Measurements from ENCODE around the gene FAM168A. TPM values are rescaled to one million over a fixed set of nuclear protein-coding genes. Genes with fewer than 3 reads are reported as not detected.
"Not testable (repeated sequence)": the region's sequence is repeated elsewhere in the genome, so short reads cannot be mapped to it uniquely, and the experiment has no call there.

FAM168A gene
- polyA plus RNA-seq, 1 donor: 22.9 TPM

DNA sequence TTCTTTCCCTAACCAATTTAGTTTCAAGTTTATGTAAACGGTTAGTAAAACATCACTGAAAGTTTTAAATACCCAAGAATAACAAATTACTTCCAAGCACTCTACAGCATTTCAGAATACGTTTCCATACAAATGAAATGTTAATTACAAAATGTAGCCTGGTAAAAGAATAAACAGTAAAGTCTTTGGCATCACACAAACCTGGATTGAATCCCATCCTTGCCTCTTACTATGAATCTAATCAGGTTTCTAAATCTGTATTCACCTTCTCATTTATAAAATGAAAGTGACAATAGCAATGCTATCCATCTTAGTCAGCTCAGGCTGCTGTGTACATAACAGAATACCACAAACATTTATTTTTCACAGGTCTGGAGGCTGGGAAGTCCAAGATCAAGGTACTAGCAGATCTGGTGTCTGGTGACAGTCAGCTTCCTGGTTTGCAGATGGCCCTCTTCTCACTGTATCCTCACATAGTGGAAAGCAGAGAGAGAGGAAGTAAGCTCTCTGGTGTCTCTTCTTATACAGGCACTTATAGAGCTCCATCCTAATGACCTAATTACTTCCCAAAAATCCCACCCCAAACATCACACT lies 19.2 kb downstream of the FAM168A start:
- no peak for DNase-seq
- no peaks in the 10 kb centered on the region for H3K4me1 ChIP-seq (ENCODE audit: control insufficient read depth, insufficient read depth, low read length)
- H3K27me3 ChIP-seq (ENCODE audit: control insufficient read depth, insufficient read depth, low read length): no peaks in the 10 kb centered on the region
- H3K4me3 ChIP-seq (ENCODE audit: low read length): no peak overlapping the region
- no peaks in the 10 kb centered on the region for H3K9me3 ChIP-seq (ENCODE audit: control insufficient read depth, low read depth, low read length)
- WGBS (ENCODE audit: insufficient coverage, low lambda C conversion rate): 80% methylated on average over 1 of the region's 2 CpGs
- H3K27ac ChIP-seq (ENCODE audit: low read length): no peak overlapping the region
- H3K36me3 ChIP-seq (ENCODE audit: control insufficient read depth, insufficient read depth, low read length): no peaks in the 10 kb centered on the region

DNA sequence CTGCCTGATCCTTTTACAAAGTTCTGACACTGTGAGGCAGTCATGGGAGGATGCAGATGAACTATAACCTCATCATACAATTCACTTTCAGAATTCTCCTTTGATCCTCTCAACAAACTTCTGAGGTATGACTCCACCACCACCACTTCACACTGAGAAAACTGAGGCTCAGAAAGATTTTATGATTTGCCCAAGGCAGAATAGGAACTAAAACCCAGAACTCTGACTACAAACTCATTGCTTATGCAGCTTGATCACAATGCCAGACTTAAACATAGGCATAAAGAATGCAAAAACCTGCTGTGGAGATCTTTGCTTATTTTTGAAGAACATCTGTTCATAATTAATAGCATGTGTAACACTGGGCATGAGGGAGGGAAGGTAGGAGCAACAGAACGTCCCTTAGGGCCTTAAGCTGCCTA lies 20.4 kb downstream of the FAM168A start:
- no peak overlapping the region for H3K4me3 ChIP-seq (ENCODE audit: low read length)
- 100% methylated on average over 1 of the region's 1 CpG for WGBS (ENCODE audit: insufficient coverage, low lambda C conversion rate)
- H3K9me3 ChIP-seq (ENCODE audit: control insufficient read depth, low read depth, low read length): no peaks in the 10 kb centered on the region
- H3K27me3 ChIP-seq (ENCODE audit: control insufficient read depth, insufficient read depth, low read length): no peaks in the 10 kb centered on the region
- H3K36me3 ChIP-seq (ENCODE audit: control insufficient read depth, insufficient read depth, low read length): no peaks in the 10 kb centered on the region
- no peak for DNase-seq
- no peaks in the 10 kb centered on the region for H3K4me1 ChIP-seq (ENCODE audit: control insufficient read depth, insufficient read depth, low read length)
- no peak overlapping the region for H3K27ac ChIP-seq (ENCODE audit: low read length)

DNA sequence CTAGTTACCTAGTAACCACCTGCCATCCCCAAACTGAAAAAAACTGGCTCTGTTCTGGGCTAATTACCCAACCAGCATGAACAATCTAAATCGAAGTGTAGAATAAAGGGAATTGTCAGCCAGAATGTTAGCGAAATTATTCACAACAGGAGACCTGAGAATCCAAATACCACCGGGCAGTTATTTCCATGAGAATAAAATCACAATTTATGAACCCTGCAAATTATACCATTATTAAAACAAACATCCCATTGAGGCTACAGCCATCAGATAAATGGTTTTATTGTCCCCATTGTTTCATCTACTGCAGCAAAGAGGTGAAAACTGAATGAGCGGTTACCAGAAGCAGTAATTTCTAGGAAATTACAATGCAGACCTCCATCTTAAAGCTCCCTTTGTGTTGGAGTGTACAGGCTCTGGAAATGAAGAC lies 21.7 kb downstream of the FAM168A start:
- H3K4me3 ChIP-seq (ENCODE audit: low read length): no peak overlapping the region
- no peaks in the 10 kb centered on the region for H3K36me3 ChIP-seq (ENCODE audit: control insufficient read depth, insufficient read depth, low read length)
- 83% methylated on average over 2 of the region's 4 CpGs for whole genome bisulfite sequencing (ENCODE audit: insufficient coverage, low lambda C conversion rate)
- H3K4me1 ChIP-seq (ENCODE audit: control insufficient read depth, insufficient read depth, low read length): no peaks in the 10 kb centered on the region
- peaks cover 2% of the 10 kb centered on the region for H3K9me3 ChIP-seq (ENCODE audit: control insufficient read depth, low read depth, low read length)
- no peak for DNase-seq
- H3K27ac ChIP-seq (ENCODE audit: low read length): no peak overlapping the region
- no peaks in the 10 kb centered on the region for H3K27me3 ChIP-seq (ENCODE audit: control insufficient read depth, insufficient read depth, low read length)

DNA sequence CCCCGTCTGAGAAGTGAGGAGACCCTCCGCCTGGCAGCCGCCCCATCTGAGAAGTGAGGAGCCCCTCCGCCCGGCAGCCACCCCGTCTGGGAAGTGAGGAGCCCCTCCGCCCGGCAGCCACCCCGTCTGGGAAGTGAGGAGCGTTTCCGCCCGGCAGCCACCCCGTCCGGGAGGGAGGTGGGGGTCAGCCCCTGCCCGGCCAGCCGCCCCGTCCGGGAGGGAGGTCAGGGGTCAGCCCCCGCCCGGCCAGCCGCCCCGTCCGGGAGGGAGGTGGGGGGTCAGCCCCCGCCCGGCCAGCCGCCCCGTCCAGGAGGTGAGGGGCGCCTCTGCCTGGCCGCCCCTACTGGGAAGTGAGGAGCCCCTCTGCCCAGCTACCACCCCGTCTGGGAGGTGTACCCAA lies 25.9 kb downstream of the FAM168A start:
- not testable (repeated sequence) for H3K27me3 ChIP-seq (ENCODE audit: control insufficient read depth, insufficient read depth, low read length); H3K36me3 ChIP-seq (ENCODE audit: control insufficient read depth, insufficient read depth, low read length); H3K4me3 ChIP-seq (ENCODE audit: low read length); H3K27ac ChIP-seq (ENCODE audit: low read length); DNase-seq; H3K4me1 ChIP-seq (ENCODE audit: control insufficient read depth, insufficient read depth, low read length); H3K9me3 ChIP-seq (ENCODE audit: control insufficient read depth, low read depth, low read length)
- no CpG with 5 or more reads among the region's 30 CpGs for WGBS (ENCODE audit: insufficient coverage, low lambda C conversion rate)

DNA sequence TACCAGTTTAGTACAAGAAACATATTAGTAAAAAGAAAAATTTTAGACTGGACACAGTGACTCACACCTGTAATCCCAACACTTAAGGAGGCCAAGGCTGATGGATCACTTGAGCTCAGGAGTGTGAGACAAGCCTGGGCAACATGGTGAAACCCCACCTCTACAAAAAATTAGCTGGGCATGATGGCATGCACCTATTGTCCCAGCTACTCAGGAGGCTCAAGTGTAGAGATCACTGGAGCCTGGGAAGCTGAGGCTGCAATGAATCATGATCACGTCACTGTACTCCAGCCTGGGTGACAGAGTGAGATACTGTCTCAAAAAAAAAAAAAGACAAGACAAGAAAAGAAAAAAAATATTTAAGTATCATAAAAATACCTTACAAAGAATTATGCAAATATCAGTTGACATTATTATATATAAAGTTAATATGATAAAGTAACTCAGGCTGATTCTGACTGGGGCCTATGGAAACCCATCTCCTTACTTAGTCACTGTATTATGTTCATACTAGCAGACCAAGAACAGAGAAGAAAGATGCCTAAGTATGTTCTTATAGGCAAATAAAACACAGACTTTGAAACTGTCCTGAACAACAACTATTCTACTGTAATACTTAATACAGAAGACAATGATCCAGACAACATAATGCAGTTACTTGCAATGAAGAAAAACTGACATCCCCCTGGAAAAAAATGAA lies 27.3 kb downstream of the FAM168A start:
- no peak for DNase-seq
- Histone ChIP-seq H3K27ac (ENCODE audit: low read length) (no peak overlapping the region), H3K27me3 (ENCODE audit: control insufficient read depth, insufficient read depth, low read length) (no peaks in the 10 kb centered on the region), H3K9me3 (ENCODE audit: control insufficient read depth, low read depth, low read length) (peaks cover 2% of the 10 kb centered on the region), H3K36me3 (ENCODE audit: control insufficient read depth, insufficient read depth, low read length) (peaks cover 3% of the 10 kb centered on the region), H3K4me3 (ENCODE audit: low read length) (no peak overlapping the region), H3K4me1 (ENCODE audit: control insufficient read depth, insufficient read depth, low read length) (no peaks in the 10 kb centered on the region)
- WGBS (ENCODE audit: insufficient coverage, low lambda C conversion rate): no CpG with 5 or more reads among the region's 1 CpG

DNA sequence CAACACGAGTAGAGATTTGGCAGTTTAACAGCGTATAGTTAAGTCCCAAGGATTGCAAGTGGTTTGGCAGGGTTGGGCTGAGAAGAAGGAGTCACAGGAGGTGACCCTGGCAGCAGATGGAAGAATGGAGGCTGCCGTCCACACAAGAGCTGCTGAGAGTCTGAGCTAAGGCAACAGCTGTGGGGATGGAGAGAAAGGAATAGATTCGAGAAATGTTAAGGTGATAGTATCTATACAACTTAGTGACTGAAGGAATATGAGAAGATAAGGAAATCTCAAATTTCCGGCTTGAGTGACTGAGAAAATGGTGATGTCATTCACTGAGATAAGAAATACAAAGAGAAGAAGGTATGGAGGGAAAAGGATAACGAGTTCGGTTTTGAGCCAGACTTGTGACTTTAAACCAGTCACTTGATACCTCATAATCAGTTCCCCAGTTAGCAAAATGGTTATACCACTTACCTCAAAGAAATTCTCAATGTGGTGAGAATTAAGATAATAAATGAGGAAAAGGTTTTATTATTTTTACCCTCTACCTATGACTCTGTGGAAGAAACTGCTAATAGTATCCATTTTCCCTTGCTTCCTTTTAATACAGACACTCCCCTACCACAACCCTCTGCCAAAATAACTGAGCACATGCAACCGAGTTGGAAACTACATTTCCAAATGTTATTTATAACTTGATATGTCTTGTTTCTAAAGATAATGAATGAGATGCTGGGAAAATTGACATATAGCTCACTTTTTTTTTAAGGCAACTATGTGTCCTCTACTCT lies 30.7 kb downstream of the FAM168A start:
- Histone ChIP-seq H3K27me3 (ENCODE audit: control insufficient read depth, insufficient read depth, low read length) (no peaks in the 10 kb centered on the region), H3K27ac (ENCODE audit: low read length) (no peak overlapping the region), H3K36me3 (ENCODE audit: control insufficient read depth, insufficient read depth, low read length) (peaks cover 3% of the 10 kb centered on the region), H3K9me3 (ENCODE audit: control insufficient read depth, low read depth, low read length) (peaks cover 2% of the 10 kb centered on the region), H3K4me1 (ENCODE audit: control insufficient read depth, insufficient read depth, low read length) (no peaks in the 10 kb centered on the region), H3K4me3 (ENCODE audit: low read length) (no peak overlapping the region)
- WGBS (ENCODE audit: insufficient coverage, low lambda C conversion rate): 69% methylated on average over 6 of the region's 8 CpGs
- DNase-seq: no peak

DNA sequence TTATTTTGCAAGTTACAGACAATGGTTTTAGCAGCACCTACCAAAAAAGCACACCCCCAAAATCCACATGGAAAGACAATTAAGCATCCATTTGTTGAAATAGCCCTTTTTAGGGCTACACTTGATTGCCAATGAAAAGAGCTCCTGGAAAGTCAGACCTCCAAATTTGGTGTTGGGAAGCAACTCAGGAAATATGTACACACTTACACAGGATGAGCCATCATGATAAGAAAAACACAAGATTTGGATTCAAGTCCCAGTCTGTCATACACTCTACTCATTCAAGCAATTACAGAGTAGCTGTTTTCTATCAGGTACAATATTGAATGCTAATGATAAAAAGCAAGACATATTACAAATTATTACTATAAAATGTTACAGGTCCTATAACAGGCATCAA lies 31.5 kb downstream of the FAM168A start:
- no peaks in the 10 kb centered on the region for H3K27me3 ChIP-seq (ENCODE audit: control insufficient read depth, insufficient read depth, low read length)
- H3K4me3 ChIP-seq (ENCODE audit: low read length): no peak overlapping the region
- H3K9me3 ChIP-seq (ENCODE audit: control insufficient read depth, low read depth, low read length): no peaks in the 10 kb centered on the region
- H3K27ac ChIP-seq (ENCODE audit: low read length): no peak overlapping the region
- no peak for DNase-seq
- no peaks in the 10 kb centered on the region for H3K4me1 ChIP-seq (ENCODE audit: control insufficient read depth, insufficient read depth, low read length)
- peaks cover 3% of the 10 kb centered on the region for H3K36me3 ChIP-seq (ENCODE audit: control insufficient read depth, insufficient read depth, low read length)

DNA sequence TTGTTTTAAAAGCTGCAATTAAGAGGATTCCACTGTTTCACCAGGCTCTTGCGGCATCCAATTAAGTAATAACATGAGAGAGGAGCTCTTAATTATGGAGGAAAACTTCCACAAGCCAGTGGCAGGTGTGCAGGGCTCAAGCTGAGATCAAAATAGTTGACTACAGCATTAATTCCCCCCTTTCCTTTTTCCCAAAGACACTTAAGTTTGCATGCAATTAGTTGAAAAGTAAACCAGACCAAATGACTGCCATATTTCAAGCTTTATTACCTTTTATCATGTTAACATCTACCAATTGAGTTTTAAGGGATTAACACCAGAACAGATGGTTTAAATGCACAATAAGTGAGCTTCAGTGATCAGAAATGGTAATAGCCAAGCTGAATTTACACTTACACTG lies 32.1 kb downstream of the FAM168A start:
- peaks cover 3% of the 10 kb centered on the region for H3K36me3 ChIP-seq (ENCODE audit: control insufficient read depth, insufficient read depth, low read length)
- no peak overlapping the region for H3K4me3 ChIP-seq (ENCODE audit: low read length)
- H3K4me1 ChIP-seq (ENCODE audit: control insufficient read depth, insufficient read depth, low read length): no peaks in the 10 kb centered on the region
- H3K9me3 ChIP-seq (ENCODE audit: control insufficient read depth, low read depth, low read length): no peaks in the 10 kb centered on the region
- no peaks in the 10 kb centered on the region for H3K27me3 ChIP-seq (ENCODE audit: control insufficient read depth, insufficient read depth, low read length)
- no peak for DNase-seq
- H3K27ac ChIP-seq (ENCODE audit: low read length): no peak overlapping the region
- no CpG with 5 or more reads among the region's 1 CpG for WGBS (ENCODE audit: insufficient coverage, low lambda C conversion rate)

DNA sequence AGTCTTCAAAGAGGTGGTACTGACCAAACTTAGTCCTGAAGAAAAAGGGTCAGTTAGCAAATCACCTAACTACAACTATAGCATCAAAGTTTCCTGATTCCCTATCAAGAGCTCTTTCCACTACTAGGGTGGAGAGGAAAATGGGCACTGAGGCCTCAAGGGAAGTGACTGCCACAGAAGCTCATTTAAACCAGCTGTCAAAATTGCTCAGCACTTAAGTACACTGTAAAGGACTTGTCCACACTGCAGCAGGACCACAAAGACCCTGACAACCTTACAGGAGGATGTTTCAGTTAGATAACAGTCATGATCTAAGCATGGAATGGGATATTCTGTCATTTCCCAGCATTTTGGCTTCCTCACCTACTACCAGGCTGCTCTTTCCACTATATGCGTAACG lies 33.0 kb downstream of the FAM168A start:
- no peak for DNase-seq
- Histone ChIP-seq H3K27ac (ENCODE audit: low read length) (no peak overlapping the region), H3K4me1 (ENCODE audit: control insufficient read depth, insufficient read depth, low read length) (no peaks in the 10 kb centered on the region), H3K4me3 (ENCODE audit: low read length) (no peak overlapping the region), H3K36me3 (ENCODE audit: control insufficient read depth, insufficient read depth, low read length) (peaks cover 3% of the 10 kb centered on the region), H3K27me3 (ENCODE audit: control insufficient read depth, insufficient read depth, low read length) (no peaks in the 10 kb centered on the region), H3K9me3 (ENCODE audit: control insufficient read depth, low read depth, low read length) (no peaks in the 10 kb centered on the region)
- no CpG with 5 or more reads among the region's 2 CpGs for WGBS (ENCODE audit: insufficient coverage, low lambda C conversion rate)

DNA sequence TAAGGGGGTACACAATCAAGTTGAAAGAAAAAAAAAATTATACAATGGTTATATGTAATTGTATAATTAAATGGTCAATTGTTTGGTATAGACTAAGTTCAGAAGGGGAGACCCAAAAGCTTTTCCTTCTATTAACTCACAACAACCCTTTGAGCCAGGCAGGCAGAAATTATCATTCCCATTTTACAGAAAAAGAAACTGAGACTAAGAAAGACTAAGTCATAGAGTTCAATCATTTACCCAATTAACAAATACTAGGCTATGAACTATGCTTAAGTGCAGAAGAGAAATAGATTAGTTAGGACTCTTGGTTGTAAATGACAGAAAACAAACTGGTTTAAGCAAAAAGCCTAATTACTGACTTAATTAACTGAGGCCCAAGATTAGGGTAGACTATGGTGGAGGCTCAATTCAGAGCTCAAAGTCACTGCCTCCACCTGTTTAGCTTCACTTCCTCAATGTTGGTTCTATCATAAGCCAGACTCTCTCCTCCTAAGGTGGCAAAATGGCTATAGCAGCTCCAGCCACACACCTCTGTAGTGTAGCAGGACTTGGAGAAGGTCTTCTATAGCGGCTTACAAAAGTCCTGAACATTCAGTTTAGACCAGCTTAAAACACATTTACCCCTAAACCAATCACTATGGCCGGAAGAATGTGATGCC lies 34.2 kb downstream of the FAM168A start:
- Histone ChIP-seq H3K4me3 (ENCODE audit: low read length) (no peak overlapping the region), H3K9me3 (ENCODE audit: control insufficient read depth, low read depth, low read length) (no peaks in the 10 kb centered on the region), H3K36me3 (ENCODE audit: control insufficient read depth, insufficient read depth, low read length) (peaks cover 3% of the 10 kb centered on the region), H3K27ac (ENCODE audit: low read length) (no peak overlapping the region), H3K4me1 (ENCODE audit: control insufficient read depth, insufficient read depth, low read length) (no peaks in the 10 kb centered on the region), H3K27me3 (ENCODE audit: control insufficient read depth, insufficient read depth, low read length) (no peaks in the 10 kb centered on the region)
- DNase-seq: no peak
- no CpG with 5 or more reads among the region's 2 CpGs for WGBS (ENCODE audit: insufficient coverage, low lambda C conversion rate)

Data from large intestine (tissue), 3 donors.